Measurements from ENCODE around the gene PARN. TPM values are rescaled to one million over a fixed set of nuclear protein-coding genes. Genes with fewer than 3 reads are reported as not detected.

Gene PARN
- polyA plus RNA-seq, 1 experiment = 33.9 TPM

- Histone ChIP-seq H3K9me3 (ENCODE audit: control insufficient read depth, insufficient read depth, low read length) (no peaks in the 10 kb centered on the region), H3K27ac (ENCODE audit: low read depth, low read length) (no peak overlapping the region), H3K27me3 (ENCODE audit: control insufficient read depth, insufficient read depth, low read length) (no peaks in the 10 kb centered on the region), H3K4me3 (ENCODE audit: low read depth, low read length) (no peak overlapping the region)
- DNase-seq (ENCODE audit: low read depth, low spot score) = no peak
- TF ChIP-seq CTCF (IDR thresholded peaks at IDR 0.05; ENCODE audit: low read depth, low read length) = no peak
- ChIA-PET CTCF (interaction anchor here (0.6 to 1.1 kb wide), 2 partner anchors 9 to 96 kb away, joined by 4 to 5 read pairs; no protein-coding TSS in a partner anchor), POLR2A (interaction anchor here (0.7 to 1.0 kb wide), 2 partner anchors 8 to 10 kb away, joined by 3 to 7 read pairs; no protein-coding TSS in a partner anchor)
Measured at GRCh38 chr16:14497245-14498082, 132.6 kb downstream of the PARN start.

DNA sequence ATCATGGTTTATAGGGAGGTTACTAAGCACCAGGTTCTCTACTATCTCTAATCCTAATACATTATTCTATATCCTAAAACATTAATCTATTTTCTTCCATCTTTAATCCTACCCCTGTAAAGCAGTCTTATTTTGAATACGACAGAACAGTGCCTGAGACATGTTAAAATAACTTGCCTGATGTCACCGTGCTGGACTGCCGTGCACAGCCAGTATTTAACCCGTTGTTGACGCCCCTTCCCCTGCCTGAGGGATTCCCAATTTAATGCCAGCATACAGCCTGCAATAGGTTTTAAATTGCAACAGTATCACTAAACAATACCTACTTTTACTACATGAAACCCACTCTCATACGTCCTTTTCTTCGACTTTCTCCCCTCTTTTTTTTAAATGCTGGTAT, 133.3 kb downstream of the PARN start:
- POLR2A ChIA-PET = no interaction called here
- Histone ChIP-seq H3K27me3 (ENCODE audit: control insufficient read depth, insufficient read depth, low read length) (no peaks in the 10 kb centered on the region), H3K27ac (ENCODE audit: low read depth, low read length) (no peak overlapping the region), H3K9me3 (ENCODE audit: control insufficient read depth, insufficient read depth, low read length) (no peaks in the 10 kb centered on the region), H3K4me3 (ENCODE audit: low read depth, low read length) (no peak overlapping the region)
- no peak for DNase-seq (ENCODE audit: low read depth, low spot score)
- no peak for TF ChIP-seq CTCF (IDR thresholded peaks at IDR 0.05; ENCODE audit: low read depth, low read length)
- CTCF ChIA-PET = no interaction called here

DNA sequence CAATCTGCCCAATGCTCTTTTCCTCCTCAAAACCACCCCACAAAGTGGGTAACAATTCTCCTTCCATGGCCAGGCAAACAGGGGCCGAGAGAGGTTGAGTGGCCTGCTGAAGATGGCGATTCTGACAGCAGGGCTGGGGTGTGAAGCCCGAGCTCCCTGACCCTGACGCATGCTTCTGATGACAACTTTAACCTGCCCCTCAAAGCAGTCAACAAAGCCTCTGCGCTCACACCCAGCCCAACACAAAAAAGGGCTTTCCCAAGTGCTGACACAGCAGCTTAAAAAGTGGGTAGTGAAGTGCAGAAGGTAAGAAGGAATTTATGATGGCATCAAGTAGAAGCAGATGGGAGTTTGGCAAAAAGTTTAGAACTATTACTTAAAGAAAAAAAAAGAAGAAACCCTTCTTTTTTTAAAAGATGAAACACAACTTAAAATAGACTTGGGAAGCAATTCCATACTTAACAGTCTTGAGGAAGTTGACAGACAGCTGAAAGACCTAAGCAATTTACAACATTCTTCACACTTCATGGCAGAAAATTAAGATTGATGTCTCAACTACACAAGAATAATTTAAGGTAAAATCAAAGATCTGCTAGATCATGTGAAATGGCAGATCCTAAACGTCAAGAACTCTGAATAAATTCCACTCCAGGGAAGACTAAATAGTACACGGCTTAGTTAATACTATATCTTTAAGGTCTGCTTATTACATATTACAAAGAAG, 133.9 kb downstream of the PARN start:
- no peak for DNase-seq (ENCODE audit: low read depth, low spot score)
- H3K27me3 ChIP-seq (ENCODE audit: control insufficient read depth, insufficient read depth, low read length) = no peaks in the 10 kb centered on the region
- H3K27ac ChIP-seq (ENCODE audit: low read depth, low read length) = no peak overlapping the region
- H3K9me3 ChIP-seq (ENCODE audit: control insufficient read depth, insufficient read depth, low read length) = no peaks in the 10 kb centered on the region
- TF ChIP-seq CTCF (IDR thresholded peaks at IDR 0.05; ENCODE audit: low read depth, low read length) = no peak
- CTCF ChIA-PET = no interaction called here
- no peak overlapping the region for H3K4me3 ChIP-seq (ENCODE audit: low read depth, low read length)
- POLR2A ChIA-PET = no interaction called here

DNA sequence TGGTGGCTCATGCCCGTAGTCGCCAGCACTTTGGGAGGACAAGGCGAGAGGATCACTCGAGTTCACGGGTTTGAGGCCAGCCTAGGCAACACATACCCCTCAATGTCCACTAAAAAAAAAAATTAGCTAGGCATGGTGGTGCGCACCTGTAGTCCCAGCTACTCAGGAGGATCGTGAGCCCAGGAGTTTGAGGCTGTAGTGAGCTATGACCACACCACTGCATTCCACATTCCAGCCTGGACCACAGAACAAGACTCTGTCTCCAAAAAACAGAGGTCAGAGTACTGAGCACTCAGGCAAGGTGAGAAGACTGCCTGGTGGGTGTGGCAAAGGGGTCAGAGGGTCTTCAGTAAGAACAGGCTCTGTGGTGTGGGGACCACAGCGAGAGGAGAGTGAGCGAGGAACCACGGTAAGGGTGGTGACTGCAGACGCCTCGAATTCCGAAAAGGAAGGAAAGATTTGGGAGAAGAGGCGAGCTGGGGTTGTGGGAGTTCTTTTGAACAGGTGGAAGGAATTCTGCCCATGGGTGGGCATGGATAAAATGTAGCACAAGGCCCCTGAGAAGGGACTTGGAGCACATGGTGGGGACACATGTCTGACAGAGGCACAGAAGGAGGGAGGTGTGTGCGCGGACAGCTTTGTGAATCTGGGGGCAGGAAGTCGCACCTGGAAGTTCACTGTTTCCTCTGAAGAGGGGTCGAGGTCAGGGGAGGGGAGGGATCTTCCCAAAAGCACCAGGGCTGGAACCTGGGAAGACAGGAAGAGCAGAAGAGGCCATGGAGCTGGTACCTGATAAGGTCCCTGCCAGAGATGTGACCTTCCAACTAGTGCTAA, 134.6 kb downstream of the PARN start:
- Histone ChIP-seq H3K9me3 (ENCODE audit: control insufficient read depth, insufficient read depth, low read length) (no peaks in the 10 kb centered on the region), H3K27ac (ENCODE audit: low read depth, low read length) (no peak overlapping the region), H3K4me3 (ENCODE audit: low read depth, low read length) (no peak overlapping the region), H3K27me3 (ENCODE audit: control insufficient read depth, insufficient read depth, low read length) (no peaks in the 10 kb centered on the region)
- POLR2A ChIA-PET = no interaction called here
- no peak for DNase-seq (ENCODE audit: low read depth, low spot score)
- CTCF ChIA-PET = no interaction called here
- TF ChIP-seq CTCF (IDR thresholded peaks at IDR 0.05; ENCODE audit: low read depth, low read length) = no peak

Measured in AG04450 (cell line).